ENCODE data around the gene SNRNP70. TPM values are rescaled to one million over a fixed set of nuclear protein-coding genes. Genes with fewer than 3 reads are reported as not detected.
A peak's percentile ranks its signal among the peaks of the same experiment; 100 is the strongest.

SNRNP70 gene
- polyA plus RNA-seq, 1 donor (not counting 4 experiments of a cell fraction or from before 2014, with no cell fraction given) = 149 TPM

DNA sequence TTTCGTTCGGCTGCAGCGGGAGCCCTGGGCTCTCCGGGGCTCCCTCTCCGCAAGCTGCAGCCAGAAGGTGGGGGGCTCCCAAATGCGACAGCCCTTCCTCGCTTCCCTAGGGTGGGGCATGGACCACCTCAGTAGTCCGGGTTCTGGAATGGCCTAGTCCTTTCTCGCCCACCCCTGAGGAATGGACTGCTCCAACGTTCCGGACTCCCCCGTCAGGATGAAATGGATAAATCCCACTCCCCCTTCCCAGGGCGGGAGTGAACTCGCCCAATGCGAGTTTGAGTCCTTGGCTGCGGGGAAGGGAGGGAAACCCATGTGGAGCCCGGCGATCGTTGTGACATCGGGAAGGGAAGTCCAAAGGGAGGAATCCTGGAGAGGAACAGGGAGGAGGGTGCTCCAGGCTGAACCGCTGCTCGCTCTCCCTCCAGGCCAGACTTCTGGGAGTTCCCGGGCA is 64.4 kb downstream of the SNRNP70 start:
- Histone ChIP-seq H3K4me2 (ENCODE audit: control insufficient read depth, extremely low read depth, insufficient read depth, low read depth, low read length) (peak overlapping the region; percentile 99), H4K20me1 (ENCODE audit: control insufficient read depth, extremely low read depth, insufficient read depth, low read length) (no peaks in the 10 kb centered on the region), H3K27ac (ENCODE audit: control insufficient read depth, insufficient read depth, low read length) (peak overlapping the region; percentile 71), H3K9me1 (ENCODE audit: control insufficient read depth, extremely low read depth, insufficient read depth, low read length) (no peaks in the 10 kb centered on the region), H3K9ac (ENCODE audit: control insufficient read depth, extremely low read depth, insufficient read depth, low read length) (peak overlapping the region; percentile 85), H3K4me1 (ENCODE audit: control insufficient read depth, extremely low read depth, insufficient read depth, low read length) (peaks cover 22% of the 10 kb centered on the region), H3K9me3 (ENCODE audit: control insufficient read depth, low read depth, low read length) (no peaks in the 10 kb centered on the region), H3K36me3 (ENCODE audit: control insufficient read depth in 2 of 2, extremely low read depth in 1 of 2, insufficient read depth in 2 of 2, low read length in 2 of 2) (no peaks in the 10 kb centered on the region), H3K27me3 (ENCODE audit: control insufficient read depth, extremely low read depth, insufficient read depth, low read length) (no peaks in the 10 kb centered on the region), H3K4me3 (ENCODE audit: control insufficient read depth in 2 of 3, extremely low read depth in 1 of 3, insufficient read depth in 2 of 3, low read depth in 1 of 3, low read length in 3 of 3) (peak overlapping the region; percentile 47 to 94 (median 84)), H3K79me2 (ENCODE audit: control insufficient read depth, insufficient read depth, low read length) (no peaks in the 10 kb centered on the region), H2AFZ (ENCODE audit: control insufficient read depth, low read length) (peak overlapping the region; percentile 94)
- dilution Hi-C loops (cut with MboI; ENCODE audit: extremely low pct_ligation_motif_present, low sequenced_read_pairs) = no loop called here
- DNase-seq (ENCODE audit: low read depth, low spot score) (no peak), FAIRE-seq (no peak)
- TF ChIP-seq, protein P1, sequence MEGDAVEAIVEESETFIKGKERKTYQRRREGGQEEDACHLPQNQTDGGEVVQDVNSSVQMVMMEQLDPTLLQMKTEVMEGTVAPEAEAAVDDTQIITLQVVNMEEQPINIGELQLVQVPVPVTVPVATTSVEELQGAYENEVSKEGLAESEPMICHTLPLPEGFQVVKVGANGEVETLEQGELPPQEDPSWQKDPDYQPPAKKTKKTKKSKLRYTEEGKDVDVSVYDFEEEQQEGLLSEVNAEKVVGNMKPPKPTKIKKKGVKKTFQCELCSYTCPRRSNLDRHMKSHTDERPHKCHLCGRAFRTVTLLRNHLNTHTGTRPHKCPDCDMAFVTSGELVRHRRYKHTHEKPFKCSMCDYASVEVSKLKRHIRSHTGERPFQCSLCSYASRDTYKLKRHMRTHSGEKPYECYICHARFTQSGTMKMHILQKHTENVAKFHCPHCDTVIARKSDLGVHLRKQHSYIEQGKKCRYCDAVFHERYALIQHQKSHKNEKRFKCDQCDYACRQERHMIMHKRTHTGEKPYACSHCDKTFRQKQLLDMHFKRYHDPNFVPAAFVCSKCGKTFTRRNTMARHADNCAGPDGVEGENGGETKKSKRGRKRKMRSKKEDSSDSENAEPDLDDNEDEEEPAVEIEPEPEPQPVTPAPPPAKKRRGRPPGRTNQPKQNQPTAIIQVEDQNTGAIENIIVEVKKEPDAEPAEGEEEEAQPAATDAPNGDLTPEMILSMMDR (optimal IDR thresholded peaks at IDR 0.05 in 1 of 3, IDR thresholded peaks at IDR 0.05 in 1 of 3, conservative IDR thresholded peaks at IDR 0.05 in 1 of 3; ENCODE audit: extremely low read depth in 1 of 3, insufficient read depth in 2 of 3, low read length in 3 of 3) = no peak
- TF ChIP-seq EZH2 (IDR thresholded peaks at IDR 0.05; ENCODE audit: low read length) = no peak

DNA sequence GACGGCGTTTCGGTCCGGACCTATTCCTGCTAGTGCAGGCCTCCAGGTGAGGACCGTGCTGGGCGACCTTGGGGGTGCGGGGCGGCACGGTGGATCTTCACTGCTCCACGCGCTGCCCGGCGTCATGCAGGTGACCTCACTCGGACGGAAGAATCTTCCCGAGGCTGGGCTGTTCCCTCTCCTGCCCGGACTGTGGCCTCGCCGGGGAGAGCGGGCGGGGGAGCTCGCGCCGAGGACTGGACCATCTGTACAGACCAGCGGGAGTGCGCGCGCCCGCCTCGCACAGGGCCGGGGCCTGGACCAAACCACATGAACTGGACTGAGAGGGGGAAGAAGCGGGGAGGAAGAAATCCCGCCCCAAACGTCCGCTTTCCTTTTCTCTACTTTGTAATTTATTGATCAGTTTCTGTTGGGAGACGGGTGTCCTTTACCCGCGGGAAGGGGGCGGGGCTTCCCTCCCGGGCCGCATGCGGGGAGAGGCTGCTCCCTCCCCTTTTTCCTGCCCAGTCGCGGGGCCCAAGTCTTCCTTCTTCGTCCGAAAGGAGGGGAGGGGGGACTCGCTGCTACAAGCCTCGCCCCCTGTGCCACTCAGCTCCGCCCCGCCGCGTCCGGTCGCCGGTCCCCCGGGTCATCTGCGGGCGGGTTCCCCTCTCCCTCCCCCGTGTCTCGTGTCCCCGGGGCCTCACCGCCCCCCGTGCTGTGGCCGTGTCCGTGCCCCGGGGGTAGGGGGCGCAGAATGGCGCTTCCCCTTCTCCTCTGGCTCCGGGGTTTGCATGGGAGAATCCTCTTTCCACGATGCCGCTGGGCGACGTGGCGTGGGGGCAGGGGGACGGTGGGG is 65.1 kb downstream of the SNRNP70 start:
- FAIRE-seq (no peak), DNase-seq (ENCODE audit: low read depth, low spot score) (no peak)
- Histone ChIP-seq H3K36me3 (ENCODE audit: control insufficient read depth in 2 of 2, extremely low read depth in 1 of 2, insufficient read depth in 2 of 2, low read length in 2 of 2) (no peaks in the 10 kb centered on the region), H4K20me1 (ENCODE audit: control insufficient read depth, extremely low read depth, insufficient read depth, low read length) (no peaks in the 10 kb centered on the region), H3K4me1 (ENCODE audit: control insufficient read depth, extremely low read depth, insufficient read depth, low read length) (peaks cover 22% of the 10 kb centered on the region), H3K9me1 (ENCODE audit: control insufficient read depth, extremely low read depth, insufficient read depth, low read length) (no peaks in the 10 kb centered on the region), H3K9ac (ENCODE audit: control insufficient read depth, extremely low read depth, insufficient read depth, low read length) (peak overlapping the region; percentile 85), H3K4me2 (ENCODE audit: control insufficient read depth, extremely low read depth, insufficient read depth, low read depth, low read length) (peak overlapping the region; percentile 99), H3K27ac (ENCODE audit: control insufficient read depth, insufficient read depth, low read length) (peak overlapping the region; percentile 71), H3K9me3 (ENCODE audit: control insufficient read depth, low read depth, low read length) (no peaks in the 10 kb centered on the region), H2AFZ (ENCODE audit: control insufficient read depth, low read length) (peak overlapping the region; percentile 94), H3K4me3 (ENCODE audit: control insufficient read depth in 2 of 3, extremely low read depth in 1 of 3, insufficient read depth in 2 of 3, low read depth in 1 of 3, low read length in 3 of 3) (peak overlapping the region; percentile 47 to 94 (median 84)), H3K27me3 (ENCODE audit: control insufficient read depth, extremely low read depth, insufficient read depth, low read length) (no peaks in the 10 kb centered on the region), H3K79me2 (ENCODE audit: control insufficient read depth, insufficient read depth, low read length) (no peaks in the 10 kb centered on the region)
- TF ChIP-seq, protein P1 (optimal IDR thresholded peaks at IDR 0.05 in 1 of 3, IDR thresholded peaks at IDR 0.05 in 1 of 3, conservative IDR thresholded peaks at IDR 0.05 in 1 of 3; ENCODE audit: extremely low read depth in 1 of 3, insufficient read depth in 2 of 3, low read length in 3 of 3) = no peak
- no peak for TF ChIP-seq EZH2 (IDR thresholded peaks at IDR 0.05; ENCODE audit: low read length)
- dilution Hi-C loops (cut with MboI; ENCODE audit: extremely low pct_ligation_motif_present, low sequenced_read_pairs) = no loop called here

All from keratinocyte (primary cell).